NCI-H446 treated with DMSO at 0.1 percent for 48 hours (cell line): ENCODE data around the gene IL1RAPL2.
"Not testable (repeated sequence)": the region's sequence is repeated elsewhere in the genome, so short reads cannot be mapped to it uniquely, and the experiment has no call there.

Experiments used
- DNase-seq: peaks from one replicate; lab custom pipeline; 2025; lab: John Stamatoyannopoulos, UW

IL1RAPL2 gene

DNA sequence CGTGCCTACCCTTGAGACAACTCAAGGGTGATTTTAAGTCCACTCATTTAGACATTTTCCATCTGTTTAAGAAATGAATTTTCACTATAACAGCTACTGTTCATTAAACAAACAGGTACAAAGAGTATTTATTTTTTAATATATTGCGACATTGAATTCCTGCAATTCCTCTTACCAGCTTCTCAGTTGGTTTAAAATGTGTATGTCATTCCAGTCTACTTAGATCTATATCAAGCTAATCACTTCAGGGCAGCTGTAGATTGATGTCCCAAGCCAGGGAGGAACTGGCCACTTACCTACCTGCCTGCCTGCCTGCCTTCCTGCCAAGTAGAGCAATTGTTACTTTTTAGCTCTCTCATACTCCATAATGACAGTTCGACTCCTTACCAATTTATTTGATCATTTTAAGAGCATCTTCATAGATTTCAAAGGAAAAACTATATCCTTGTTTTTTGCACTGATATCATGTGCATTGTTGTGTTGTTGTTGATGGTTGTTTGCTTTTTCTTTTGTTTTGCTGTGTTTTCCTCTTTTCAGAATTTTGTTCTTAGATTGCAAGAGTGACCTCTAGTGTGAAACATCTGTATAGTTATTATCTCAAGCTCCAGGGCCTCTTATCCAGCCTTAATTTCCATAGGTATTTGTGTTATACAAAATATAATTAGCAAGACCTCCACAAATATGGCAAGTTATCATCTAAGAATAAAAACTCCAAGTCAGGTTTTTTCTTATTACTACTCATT is 1135.5 kb downstream of the IL1RAPL2 start:
- DNase-seq: no peak

DNA sequence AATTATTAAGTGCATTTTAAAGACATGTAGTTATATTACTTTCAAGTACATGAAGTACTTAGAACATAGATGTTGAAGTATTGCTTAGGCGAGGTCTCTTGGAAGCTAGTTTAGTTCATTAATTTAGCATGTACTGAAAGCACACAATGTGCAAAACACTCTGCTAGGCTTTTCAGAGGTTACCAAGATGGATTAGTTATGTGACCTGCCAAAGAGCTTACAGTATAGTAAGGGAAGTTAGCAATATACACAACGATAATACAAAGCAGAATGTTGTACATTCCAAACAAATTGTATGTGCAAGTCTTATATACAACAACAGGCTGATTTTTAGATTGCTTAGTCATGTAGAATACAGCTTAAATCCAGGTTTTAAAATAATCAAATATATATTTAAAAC is 1137.9 kb downstream of the IL1RAPL2 start:
- DNase-seq: no peak

DNA sequence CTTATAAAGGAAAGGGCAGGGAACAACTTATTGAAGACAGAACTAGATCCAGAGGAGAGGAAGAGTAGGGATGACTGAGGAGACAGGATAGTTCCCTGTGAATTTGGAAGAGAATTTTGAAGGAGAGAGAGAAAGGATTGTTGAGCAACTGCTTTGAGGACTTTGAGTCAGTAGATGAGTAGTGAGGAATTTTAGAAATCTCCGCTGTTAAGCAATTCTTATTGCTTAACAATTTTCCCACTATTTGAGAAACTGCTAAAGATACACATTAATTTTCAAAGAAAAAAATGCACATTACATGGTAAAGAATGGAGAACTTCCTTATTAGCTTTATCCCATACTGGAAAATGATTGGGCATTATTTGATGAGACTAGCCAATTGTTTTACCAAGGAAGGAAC is 1140.0 kb downstream of the IL1RAPL2 start:
- no peak for DNase-seq

DNA sequence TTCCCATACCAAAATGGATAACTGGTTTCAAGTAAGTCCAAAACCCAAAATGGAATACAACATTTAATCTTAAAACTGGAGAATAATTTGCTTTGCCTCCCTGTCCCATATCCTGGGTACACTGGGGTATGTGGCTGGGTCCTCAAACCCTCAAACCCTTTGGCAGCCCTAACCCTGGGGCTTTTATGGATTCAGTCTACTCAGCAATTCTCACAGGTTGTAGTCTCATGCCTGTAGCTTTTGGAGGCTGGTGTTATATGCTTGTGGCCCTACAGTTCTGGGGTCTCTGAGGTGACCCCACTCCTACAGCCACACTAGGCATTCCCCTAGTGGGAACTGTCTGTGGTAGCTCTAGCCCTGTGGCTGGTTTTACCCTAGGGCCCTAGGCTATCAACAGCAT is 1145.8 kb downstream of the IL1RAPL2 start:
- DNase-seq: no peak

DNA sequence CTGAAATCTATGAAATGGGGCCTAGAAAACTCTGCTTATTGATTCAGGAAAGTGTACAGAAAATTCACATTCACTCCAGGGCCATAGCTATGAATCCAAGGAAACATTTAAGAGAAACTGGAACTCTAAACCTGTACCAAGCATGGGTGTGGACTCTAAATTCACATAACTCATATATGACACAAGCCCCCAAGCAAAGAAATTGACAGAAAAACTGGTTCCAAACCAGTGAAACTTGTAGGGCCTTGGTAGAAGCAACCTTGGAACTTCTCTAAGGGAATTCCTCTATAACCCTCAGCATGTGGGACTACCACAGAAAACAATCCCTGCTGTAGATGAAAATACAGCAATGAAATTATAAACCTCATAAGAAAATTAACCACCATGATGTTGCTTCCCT is 1149.7 kb downstream of the IL1RAPL2 start:
- DNase-seq: no peak

DNA sequence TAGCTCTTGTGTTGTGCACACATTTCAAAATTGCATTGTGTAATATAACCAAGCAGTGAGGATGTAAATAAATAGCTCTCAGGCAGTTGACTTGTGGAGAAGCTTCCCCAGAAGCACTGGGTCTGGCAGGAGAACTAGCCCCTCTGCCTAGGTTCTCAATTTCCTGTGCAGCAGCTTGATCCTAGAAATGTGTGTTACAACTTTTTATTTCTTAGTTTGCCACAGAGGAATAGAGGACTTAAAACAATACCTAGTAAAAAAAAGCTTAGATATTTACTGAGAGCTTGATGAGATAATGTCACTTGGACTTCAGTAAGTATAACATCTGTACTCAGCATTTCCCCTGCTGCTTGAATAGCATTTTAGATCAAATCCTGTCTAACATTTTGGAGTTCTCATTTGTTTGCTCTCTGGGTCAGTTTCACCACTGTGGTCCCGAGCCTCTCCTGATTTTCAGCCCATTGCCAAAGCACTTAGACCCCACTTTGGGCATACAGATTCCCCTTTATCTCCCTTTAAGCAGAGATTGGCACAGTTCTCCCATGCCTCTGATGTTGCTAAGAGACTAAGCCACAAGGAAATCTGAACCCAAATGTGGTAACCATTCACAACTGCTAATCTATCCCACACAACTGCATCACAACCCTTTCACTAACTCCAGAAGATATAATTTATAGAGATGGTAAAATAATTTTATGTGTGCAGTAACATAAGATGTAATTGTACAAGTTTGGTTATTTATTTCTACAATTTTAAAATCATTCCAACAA is 1158.2 kb downstream of the IL1RAPL2 start:
- no peak for DNase-seq

DNA sequence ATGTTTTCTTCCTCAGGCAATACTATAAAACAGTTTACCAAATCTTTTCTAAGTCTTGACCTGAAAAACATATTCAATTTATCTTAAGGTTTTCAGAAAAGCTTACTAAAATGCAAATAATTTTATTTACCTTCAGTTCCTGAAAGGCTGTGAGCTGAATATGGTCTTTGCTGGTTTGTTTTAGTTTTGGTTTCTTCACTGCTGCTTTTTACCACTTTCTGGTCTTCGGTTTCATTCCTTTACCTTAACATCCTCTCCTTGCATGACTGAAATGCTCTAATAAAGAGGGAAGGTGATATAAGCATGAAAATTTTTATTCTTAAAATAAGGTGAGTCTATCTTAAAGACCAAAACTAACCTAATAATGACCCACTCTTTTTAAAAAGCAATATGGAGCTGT is 1159.2 kb downstream of the IL1RAPL2 start:
- DNase-seq: no peak

DNA sequence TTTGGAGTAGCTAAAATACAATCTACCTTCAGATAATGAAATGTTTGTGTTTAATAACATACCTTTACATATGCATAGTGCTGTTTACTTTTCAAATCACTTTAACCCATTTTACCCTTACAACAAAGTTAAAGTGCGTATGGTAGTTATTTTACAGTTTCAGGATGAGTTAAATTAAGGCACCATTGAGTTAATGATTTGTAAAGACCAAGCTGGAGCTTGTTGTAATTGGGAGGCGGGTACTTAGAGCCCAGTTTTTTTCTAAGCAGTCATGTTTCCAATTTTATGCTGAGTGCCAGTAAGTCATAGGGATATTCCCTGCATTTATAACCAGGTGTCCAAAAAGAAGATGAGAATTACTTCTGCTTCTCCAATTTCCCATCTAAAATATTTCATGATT is 1172.2 kb downstream of the IL1RAPL2 start:
- DNase-seq: no peak

DNA sequence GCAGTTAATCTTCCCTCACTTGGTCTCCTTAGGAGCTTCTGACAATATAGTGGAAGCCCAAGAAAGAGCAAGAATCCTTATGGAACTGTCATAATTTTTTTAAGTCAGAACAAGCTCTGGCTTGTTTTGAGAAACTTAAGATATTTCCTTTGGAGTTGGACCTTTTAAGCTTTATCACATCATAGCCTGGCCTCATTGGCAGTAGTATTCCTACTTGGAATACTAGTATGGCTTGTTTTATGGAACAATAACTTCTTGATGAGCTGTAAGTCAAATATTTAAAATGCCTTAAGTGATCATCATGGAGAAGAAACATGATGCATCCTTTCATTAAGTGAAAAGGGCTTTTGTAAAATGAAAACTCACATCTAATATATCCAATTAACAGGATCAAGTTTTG is 1178.3 kb downstream of the IL1RAPL2 start:
- DNase-seq: no peak

DNA sequence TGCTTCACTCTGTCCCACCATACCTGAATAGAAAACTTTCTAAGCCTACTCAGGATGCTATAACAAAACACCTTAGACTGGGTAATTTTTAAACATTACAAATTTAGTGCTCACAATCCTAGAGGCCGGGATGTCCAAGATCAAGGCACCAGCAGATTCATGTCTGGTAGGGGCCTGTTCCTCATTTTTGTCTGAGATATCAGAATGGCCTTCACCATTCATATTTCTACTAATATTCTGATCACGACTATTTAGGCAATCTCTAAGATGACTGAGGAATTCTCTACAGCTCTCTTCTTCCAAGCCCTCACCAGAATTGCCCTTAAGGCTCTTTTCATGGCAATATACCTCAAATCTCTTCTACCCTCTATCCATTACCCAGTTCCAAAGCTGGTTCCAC is 1178.9 kb downstream of the IL1RAPL2 start:
- no peak for DNase-seq

DNA sequence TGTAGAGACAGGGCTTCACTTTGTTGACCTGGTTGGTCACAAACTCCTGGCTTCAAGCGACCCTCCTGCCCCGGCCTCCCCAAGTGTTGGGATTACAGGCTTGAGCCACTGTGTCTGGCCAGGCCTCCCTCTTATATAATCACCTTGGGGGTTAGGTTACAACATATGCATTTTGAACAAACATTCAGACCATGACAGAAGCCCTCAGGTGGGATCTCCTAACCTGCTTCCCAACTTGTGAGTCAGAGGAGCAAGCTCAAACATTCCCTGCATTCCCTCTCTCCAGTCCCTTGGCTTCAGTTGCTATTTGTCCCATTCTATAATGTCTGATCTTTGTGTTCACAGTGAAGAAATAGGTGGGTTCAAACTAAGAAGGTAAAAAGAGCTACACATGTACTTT is 1179.9 kb downstream of the IL1RAPL2 start:
- no peak for DNase-seq

DNA sequence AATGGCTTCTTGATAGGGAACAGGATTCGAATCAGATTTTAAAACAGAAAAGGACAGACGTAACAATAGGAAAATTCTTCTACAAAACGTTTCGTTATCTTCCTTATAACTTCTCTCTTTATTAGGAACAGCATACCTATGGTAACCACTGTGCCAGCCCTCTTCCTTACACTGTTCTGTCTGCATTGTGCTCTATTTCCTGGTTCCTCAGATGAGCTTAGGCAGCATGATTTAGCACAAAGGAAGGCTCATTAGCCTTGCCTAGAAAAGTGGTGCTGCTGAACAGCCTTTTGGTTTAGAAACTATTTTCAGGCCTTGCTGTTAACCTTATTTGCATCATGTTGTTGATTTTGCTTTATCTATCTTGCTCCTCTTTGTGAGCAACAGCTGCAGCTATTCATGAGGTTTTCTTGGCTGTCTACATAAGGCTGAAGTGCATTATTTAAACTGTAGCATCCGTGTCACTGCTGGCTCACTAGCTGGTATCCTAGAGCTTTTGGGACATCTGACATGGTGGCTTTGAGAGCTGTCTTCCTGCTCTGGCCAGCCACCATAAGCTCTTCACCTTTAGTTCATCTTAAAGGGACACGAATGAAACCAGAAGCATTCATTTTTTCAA is 1186.4 kb downstream of the IL1RAPL2 start:
- DNase-seq: no peak

DNA sequence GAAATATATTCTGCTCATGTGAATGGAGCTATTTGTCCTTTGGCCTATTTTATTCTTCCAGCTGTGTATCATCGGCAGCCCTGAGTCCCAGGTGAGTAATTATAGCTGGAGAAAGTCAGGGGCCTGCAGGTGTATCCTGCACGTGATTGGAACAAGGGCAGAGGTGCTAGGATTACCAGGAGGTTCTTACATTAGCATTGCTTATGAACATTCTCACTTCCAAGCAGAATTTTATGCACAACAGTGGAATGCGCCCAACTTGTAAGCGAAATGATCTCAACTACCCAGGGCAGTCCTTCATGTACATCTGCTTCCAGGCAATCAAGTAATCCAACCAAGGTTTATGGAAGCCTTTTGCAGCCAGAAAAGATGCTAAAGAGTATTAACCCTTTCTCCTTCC is 1187.4 kb downstream of the IL1RAPL2 start:
- DNase-seq: no peak

DNA sequence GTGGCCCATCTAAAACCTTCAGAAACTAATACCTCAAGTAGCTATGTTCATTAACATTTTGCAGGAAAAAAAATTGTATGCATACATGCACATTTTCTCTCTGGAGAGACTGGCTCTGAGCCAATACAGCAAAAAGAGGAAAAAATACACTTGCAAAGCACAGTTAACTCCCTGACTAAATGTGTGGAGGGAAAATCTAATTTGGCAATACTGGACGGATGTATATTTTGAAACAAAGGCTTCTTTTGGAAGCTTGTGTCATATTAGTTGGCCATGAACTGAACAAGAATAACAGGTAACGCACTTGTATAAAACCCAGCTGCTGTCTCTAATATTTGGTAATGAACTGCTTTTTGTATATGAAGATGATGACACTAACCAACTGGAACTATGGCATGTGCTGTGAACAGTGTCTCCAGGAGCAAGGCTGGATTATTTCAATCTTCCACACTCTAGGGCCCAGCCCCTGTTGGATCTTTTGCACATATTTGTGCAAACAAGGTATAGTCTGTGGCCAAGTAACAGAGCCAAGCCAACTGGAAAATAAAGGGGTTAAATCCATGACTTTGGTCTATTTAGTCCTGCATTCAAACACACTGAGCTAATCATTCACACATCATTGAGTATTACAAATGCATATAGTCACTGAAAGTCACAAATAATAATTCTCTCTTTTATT is 1188.4 kb downstream of the IL1RAPL2 start:
- no peak for DNase-seq

DNA sequence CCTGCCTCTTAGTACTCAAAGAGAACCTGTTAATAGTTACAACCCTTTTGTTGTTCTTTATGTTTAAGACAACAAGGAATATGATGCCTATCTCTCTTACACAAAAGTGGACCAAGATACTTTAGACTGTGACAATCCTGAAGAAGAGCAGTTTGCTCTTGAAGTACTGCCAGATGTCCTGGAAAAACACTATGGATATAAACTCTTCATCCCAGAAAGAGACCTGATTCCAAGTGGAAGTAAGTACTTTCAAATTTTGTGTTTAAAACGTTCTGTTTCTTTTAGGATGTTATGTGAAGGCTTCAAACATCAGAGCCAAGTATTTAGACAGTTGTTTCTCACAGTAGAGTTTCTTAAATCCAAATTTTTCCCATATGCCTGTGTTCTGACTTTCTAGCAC is 1189.1 kb downstream of the IL1RAPL2 start:
- DNase-seq: no peak

DNA sequence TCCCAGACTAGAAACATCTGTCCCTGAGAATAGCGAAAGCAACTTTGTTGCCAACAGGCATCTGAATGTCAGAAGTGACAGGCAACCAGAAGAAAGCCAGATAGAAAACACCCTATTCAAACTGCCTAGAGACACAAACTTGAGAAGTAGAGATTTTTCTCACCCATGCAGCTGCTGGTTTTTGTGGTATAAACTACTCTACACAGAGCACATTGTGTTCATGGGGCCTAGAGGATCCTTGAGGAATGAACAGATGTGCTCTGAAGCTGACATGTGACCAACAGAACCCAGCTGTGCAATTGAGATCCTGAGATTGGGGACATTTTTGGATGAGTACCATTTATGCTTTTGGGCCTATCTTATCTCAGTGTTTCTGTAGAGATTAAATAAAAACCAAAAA is 1192.8 kb downstream of the IL1RAPL2 start:
- DNase-seq: no peak

DNA sequence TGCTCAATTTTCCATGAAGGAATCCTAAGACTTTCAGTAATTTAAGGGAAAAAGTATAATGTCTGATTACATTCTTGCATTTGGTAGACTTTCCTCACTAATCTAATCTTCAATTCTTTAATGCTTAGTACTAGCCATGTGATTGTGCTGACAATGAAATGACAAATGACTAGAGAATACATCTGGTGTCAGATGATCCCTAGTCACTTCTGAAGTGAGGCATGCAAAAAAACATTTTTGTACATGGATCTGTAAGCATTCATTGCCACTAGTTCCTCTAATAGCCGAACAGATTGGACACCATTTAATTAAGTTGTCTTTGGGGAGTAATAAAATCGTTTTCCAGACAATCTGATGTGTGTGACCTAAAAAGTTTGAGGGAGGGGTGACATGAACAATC is 1193.6 kb downstream of the IL1RAPL2 start:
- no peak for DNase-seq

DNA sequence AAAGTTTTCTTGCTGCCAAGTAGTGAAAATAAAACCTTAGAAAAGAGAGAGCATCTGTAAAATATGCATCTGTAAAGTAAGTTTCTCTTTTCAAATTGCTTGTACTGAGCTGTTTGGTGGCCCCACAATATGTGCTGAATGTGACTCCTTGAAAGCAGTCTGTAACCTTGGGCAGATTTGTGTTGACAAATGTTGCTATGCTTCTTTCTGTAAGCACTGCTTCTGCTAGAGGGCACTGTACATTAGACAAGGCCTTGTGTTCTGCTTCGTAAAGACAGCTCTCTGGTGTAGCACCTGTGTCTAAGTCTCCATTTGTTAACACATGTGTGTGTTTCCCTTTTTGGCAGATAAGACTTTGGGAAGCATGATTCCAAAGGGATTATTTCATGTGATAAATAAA is 1199.7 kb downstream of the IL1RAPL2 start:
- no peak for DNase-seq

DNA sequence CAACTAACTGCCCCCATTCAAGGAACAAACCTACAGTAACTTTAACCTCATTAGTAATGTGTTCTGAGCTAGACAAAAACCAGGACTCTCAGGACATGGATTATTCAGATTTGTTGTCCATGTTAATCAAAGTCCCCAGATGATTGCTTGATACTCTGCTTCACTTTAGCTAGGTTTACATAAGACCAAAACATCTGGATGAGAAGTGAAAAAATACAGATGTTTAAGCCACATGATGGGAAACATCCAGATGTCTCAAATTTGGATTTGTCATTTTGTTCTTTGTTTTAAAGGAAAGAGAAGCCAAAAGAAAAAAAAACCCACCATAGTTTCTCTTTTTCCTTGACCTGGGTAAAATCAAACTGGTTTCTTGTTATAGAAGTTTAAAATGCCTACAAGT is 1207.8 kb downstream of the IL1RAPL2 start:
- DNase-seq: no peak

DNA sequence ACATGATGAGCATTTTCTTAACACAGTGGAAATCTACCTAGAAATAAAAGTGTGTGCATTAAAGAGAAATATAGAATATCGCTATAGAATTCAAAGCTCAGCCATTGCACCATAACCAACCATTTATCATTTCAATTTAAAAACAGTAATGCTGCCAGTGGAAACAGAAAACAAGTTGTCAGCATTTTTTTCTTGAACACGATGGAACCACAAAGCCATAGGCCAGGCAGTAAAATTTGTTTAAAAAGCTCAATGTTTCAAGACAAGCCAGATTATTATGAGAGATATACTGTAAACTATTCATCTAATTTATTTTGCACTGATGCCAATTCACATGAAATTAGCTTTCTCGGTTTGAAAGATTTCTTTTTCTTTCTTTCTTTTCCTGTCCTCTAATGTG is 1209.7 kb downstream of the IL1RAPL2 start:
- no peak for DNase-seq

DNA sequence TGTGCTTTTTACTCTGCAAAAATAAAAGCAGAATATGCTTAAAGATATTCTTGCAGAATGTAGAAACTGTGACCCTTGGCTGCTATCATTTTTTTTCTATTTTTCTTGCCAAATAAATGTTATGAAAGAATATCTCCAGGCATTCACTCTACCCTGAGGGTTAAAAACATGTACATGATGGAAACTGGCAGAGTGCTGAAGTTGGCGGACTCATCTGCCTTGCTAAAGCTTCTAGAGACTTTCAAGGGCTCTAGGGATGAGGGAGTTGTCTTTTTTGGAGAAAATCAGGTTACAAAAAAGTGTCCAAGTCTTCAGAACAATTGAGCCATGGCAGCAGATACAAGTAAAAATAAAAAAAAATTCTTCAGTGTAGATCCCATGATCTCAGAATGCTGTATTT is 1215.8 kb downstream of the IL1RAPL2 start:
- no peak for DNase-seq

DNA sequence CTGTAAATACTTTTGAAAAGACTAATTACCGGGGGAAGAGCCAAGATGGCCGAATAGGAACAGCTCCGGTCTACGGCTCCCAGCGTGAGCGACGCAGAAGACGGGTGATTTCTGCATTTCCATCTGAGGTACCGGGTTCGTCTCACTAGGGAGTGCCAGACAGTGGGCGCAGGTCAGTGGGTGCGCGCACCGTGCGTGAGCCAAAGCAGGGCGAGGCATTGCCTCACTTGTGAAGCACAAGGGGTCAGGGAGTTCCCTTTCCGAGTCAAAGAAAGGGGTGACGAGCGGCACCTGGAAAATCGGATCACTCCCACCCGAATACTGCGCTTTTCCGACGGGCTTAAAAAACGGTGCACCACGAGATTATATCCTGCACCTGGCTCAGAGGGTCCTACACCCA is 1230.9 kb downstream of the IL1RAPL2 start:
- DNase-seq: not testable (repeated sequence)

DNA sequence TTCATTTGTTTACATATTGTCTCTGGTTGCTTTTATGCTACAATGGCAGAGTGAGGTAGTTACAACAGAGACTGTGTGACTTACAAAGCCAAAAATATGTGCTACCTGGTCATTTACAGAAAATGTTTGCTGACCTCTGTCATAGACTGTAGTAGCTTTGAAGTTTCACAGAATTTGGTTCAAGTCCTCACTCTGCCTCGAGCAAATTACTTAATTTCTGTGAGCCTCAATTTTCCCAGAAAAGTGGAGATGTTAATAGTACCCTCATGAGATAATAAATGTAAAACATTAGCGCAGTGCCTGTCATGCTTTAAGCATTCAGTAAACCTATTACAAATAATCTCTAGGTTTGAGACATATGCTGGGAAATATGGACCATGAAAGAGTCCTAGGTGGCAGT is 1237.9 kb downstream of the IL1RAPL2 start:
- no peak for DNase-seq
